DMS79 treated with DMSO at 0.1 percent for 48 hours (cell line): ENCODE results near the gene HBE1.
"Not testable (repeated sequence)": the region's sequence is repeated elsewhere in the genome, so short reads cannot be mapped to it uniquely, and the experiment has no call there.

Experiments
- DNase-seq: peaks from one replicate; lab custom pipeline; 2025; lab: John Stamatoyannopoulos, UW

HBE1 gene

DNA sequence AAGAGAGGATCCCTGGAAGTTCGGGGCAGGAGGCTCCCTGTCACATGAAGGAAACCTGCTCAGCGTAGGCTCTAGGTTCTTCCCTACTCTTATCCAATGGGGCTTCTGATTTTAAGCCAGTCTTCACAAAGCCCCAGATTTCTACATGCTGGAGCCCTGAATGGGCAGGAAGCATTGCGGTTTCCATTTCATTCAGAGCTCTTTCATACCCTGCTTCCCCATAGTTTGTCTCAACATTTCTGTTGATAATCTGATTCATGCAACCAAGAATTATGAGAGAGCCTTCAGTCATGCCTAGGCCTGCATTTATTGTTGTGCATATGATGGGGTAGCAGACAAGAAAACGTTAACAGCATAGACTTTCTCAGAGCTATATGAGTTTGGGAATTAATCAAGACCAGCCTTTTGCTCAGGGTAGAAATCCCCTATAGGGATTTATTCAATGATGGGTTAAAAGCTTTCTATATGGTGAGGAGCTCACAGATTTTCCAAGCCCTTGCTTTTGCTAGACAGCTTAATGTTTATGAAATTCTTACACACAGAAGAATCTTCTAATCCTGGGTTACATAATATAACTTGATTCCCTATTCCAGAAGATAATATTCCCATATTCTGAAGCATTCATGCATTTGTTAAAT, 16.1 kb upstream of the HBE1 start:
- no peak for DNase-seq

DNA sequence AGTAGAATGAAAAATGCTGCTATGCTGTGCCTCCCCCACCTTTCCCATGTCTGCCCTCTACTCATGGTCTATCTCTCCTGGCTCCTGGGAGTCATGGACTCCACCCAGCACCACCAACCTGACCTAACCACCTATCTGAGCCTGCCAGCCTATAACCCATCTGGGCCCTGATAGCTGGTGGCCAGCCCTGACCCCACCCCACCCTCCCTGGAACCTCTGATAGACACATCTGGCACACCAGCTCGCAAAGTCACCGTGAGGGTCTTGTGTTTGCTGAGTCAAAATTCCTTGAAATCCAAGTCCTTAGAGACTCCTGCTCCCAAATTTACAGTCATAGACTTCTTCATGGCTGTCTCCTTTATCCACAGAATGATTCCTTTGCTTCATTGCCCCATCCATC, 14.9 kb upstream of the HBE1 start:
- no peak for DNase-seq

DNA sequence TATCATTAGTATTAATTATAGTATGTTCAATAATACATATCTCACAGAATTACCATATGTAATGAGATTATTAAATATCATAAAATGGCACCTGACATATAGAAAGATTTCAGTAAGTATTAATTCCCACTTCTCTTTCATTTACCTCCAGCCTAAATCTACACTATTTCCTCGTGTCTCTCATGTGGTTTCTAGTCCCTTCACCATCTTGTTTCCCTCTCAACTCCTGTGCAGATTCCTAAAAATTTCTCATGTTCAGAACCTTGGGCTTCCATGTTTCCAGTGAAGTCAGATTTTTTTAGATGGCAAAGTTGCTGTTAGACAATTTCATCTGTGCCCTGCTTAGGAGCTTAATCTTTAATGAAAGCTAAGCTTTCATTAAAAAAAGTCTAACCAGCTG, 14.1 kb upstream of the HBE1 start:
- DNase-seq = no peak

DNA sequence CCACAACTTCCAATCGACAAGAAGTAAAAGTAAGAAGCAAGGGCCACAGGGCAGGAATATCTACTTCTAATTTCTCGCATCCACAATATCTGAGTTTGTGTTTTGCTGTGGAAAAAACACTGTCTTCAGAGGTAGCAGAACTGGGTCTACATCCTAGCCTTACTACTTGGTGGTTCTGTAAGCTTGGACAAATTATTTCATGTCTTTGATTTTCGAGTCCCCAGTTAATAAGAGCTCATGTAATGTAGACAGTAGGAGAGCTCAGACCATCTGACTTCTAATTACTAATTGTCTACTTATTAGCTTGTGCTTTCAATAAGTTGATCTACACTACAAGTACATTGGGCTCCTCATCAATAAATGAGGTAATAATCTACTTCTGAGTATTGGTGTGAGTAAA, 13.3 kb upstream of the HBE1 start:
- DNase-seq = no peak

DNA sequence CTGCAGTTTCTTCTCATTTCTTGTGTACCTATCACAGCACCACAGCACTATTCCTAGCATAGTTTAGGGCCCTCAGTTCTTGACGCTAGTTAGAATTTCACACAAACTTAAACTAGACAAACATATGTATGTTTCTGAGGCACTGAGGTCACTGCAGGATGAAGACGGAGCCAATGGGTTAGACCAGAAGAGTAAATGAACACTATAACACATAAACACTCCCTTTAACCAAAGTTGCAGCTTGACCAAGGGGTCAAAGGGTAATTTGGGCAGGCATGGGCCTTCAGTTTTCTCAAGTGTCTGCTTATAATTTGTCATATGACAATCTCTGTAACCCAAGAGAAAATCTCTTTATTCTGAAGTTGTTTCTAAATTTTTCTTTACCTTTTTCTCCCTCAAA, 12.9 kb upstream of the HBE1 start:
- DNase-seq = no peak

DNA sequence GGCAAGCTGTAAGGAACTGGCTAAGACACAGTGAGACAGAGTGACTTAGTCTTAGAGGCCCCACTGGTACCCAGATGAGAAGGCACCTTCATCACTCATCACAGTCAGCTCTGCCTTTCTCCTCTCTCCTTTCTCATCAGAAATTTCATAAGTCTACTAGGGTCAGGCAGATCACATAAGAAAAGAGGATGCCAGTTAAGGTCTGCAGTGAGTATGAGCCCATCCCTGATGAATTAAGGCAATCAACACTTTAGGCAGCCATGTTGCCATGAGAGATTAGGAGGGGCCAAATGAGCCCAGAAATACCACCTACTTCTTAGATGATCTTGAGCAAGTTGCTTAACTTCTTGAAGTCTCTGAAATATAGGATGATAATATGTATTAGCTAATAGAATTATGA, 11.9 kb upstream of the HBE1 start:
- DNase-seq = no peak

DNA sequence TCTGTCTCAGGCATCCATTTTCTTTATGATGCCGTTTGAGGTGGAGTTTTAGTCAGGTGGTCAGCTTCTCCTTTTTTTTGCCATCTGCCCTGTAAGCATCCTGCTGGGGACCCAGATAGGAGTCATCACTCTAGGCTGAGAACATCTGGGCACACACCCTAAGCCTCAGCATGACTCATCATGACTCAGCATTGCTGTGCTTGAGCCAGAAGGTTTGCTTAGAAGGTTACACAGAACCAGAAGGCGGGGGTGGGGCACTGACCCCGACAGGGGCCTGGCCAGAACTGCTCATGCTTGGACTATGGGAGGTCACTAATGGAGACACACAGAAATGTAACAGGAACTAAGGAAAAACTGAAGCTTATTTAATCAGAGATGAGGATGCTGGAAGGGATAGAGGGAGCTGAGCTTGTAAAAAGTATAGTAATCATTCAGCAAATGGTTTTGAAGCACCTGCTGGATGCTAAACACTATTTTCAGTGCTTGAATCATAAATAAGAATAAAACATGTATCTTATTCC, 10.9 kb upstream of the HBE1 start:
- DNase-seq = no peak

DNA sequence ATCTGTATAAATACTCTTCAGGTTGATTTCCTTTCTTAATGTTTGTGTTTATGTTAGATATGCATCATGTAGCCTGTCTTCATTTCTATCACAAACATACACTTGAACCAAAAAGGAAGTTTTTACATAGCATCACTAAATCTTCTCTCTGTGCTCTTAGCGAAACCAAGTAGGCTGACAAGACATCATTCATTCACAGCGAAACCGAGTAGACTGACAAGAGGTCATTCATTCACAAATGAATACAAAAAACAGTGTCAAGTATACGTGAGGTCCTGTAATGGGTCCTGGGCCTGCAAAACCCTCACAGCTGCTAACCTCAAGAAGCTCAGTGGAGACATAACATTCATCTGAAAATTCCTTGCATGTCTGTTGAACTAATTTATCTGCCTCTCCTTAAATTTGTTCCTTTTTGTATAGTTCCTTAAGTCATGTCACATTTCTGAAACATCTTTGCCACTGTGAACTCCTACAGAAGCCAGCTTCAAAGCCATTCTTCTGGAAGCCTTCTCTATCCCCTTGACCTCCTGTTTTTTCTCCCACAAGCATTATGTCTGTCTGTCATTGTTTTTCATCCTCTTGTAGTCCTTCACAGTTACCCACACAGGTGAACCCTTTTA, 9.8 kb upstream of the HBE1 start:
- no peak for DNase-seq

DNA sequence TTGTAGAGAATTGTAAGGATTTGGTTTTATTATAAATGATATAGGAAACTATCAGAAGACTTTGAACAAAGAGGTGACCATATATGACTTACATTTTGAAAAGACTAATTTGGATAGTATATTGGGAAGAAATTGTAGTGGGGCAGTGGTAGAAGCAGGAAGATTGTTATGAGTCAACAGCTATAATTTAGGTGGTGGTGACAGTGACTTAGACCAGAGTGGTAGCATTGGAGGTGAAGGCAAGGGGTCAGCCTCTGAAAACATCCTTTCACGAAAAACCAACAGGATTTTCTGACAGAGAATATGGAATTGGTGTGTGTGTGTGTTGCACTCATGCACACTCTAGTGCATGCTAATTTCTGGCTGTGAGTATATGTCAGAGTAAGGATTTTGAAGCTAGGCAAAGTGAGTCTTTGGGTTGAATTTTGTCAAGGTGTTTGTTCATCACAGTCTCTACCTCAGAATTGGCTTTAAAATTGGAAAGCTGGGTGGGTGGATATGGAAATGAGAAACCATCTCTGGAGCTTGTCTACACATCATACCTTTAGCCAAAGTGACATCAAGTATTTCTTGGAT, 8.2 kb upstream of the HBE1 start:
- DNase-seq = no peak

DNA sequence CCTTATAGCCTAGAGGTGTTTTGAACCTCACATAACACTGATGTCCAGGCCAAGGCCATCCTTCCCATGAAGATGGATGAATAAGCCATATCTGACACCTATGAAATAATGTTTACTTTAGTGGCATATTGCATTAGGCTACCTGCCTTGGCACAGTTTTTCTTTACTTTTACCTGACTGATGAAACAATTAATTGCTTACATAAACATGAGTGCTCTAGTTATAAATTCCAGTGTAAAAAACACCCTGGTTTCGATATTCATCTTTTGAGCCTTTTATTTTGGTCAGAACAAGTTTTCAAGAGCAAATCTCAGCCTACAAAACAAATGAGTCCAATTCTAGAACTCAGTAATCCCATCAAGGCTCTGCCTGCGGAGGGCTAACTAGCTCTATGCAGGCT, 7.0 kb upstream of the HBE1 start:
- no peak for DNase-seq

DNA sequence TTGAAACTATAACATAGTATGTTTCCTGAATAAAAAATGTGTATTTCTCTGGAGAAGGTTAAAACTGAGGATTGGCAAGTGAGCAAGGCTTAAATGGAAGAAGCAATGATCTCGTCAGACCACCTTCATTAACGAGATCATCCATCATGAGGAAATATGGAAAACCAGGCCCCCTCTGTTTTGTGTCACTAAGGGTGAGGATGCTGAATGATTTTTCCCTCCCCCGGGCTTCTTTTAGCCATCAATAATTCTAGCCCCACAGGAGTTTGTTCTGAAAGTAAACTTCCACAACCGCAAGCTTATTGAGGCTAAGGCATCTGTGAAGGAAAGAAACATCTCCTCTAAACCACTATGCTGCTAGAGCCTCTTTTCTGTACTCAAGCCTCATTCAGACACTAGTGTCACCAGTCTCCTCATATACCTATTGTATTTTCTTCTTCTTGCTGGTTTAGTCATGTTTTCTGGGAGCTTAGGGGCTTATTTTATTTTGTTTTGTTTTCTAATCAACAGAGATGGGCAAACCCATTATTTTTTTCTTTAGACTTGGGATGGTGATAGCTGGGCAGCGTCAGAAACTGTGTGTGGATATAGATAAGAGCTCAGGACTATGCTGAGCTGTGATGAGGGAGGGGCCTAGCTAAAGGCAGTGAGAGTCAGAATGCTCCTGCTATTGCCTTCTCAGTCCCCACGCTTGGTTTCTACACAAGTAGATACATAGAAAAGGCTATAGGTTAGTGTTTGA, 5.8 kb upstream of the HBE1 start:
- DNase-seq = no peak

DNA sequence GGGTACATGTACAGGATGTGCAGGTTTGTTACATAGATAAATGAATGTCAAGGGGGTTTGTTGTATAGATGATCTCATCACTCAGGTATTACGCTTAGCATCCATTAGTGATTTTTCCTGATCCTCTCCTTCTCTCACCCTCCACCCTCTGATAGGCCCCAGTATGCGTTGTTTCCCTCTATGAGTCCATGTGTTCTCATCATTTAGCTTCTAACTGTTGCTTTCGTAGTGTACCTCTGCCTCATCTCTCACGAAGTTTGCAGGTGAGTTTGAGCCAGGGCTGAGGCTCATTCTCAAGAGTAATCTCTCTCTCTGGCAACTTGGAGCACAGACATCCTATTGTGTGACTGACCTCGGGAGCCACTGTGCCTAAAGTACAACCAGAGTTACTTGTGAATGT, 4.7 kb upstream of the HBE1 start:
- no peak for DNase-seq

DNA sequence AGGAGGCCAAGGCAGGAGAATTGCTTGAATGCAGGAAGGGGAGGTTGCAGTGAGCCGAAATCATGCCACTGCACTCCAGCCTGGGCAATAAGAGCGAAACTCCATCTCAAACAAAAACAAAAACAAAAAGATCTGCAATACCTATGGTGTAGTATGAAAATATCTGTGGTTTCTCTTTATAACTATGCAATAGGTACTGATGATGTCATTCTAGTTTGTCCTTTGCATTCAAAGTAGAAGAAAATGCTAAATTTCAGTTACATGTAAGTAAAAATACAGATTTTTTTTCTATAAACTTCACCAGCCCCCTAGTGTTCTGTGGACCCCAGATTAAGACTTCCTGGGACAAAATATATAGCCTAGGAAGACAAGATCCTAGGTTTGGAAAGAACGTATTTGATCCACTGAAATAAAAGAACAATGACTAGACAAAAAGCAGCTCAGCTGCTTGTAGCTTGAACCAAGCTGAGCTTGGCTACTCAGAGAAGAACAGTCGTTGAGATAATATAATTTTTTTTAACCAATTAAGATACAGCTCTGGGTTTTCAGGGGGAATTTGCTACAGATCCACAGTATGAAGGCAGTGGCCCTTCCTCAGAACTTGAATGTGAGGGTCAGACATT, 2.8 kb upstream of the HBE1 start:
- no peak for DNase-seq

DNA sequence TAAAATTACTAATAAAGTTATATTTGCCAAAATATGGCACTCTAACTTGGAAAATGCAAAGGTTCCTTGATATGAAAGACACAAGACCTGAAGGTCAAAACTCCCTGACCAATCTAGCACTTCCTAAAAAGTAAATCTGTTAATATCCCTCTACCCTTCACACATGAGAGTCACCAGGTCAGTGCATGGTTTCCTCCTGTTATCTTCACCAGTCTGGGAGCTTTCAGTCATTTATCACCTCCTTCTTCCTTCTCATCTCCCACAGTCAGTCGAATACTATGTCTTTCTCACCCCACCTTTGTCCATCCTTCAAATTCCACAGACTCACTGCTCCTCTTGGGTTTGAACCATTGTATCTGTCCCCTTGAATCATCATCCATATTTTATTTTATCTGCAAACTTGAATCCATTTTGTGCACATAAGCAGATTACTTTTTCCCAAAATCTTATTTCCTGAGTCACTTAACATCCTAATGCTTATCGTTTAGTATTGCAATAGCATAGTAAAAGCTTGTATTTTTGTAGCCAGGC, 2.6 kb downstream of the HBE1 start:
- DNase-seq = no peak

DNA sequence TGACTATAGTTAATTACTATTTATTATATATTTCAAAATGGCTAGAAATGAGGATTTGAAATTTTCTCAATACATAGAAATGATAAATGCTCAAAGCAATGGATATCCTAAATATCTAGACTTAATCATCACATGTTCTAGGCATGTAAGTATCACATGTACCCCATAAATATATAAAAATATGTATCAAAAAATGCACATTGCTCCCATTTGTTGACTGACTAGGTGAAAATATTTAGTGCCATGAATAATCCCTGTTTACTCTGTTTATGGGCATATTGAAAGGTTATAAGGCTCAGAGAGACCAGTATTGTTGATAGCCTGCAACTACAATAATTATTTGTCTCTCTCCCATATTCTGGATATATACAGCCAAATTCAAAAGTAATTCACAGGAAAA, 3.1 kb downstream of the HBE1 start:
- no peak for DNase-seq

DNA sequence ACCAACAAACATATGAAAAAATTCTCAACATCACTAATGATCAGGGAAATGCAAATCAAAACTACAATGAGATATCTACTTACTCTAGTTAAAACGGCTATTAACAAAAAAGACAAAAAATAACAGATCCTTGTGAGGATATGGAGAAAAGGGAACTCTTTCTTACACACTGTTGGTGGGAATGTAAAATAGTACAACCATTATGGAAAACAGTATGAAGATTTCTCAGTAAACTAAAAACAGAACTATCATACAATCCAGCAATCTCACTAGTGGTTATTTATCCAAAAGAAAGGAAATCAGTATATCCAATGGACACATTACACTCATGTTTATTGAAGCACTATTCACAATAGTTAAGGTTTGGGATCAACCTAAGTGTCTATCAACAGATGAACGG, 3.9 kb downstream of the HBE1 start:
- DNase-seq = no peak

DNA sequence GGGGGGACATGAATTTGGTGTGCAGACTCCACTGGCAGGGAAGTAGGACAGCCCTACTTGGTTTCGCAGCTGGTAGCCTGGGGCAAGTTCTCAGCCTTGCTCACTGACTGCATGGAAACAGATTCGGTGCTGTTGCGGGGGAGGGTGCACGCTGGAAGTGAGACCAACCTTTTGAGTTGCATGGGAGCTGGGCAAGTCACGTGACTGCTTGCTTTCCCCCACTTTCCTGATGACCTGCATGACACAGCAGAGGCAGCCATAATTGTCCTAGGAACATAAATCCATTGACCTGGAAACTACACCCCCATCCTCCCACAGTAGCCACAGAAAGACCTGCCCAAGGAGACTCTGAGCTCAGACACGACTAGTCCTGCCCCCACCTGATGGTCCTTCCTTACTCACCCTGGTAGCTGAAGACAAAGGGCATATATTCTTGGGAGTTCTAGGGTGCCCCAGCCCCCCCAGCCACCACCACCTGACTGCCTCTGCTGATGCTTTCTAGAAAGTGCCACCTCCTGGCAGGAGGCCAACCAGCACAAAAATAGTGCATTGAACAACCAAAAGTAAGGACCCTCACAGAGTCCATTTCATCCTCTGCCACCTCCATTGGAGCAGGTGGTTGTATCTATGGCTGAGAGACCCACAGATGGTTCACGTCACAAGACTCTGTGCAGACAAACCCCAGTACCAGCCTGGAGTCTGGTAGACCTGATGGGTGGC, 11.0 kb downstream of the HBE1 start:
- DNase-seq = no peak

DNA sequence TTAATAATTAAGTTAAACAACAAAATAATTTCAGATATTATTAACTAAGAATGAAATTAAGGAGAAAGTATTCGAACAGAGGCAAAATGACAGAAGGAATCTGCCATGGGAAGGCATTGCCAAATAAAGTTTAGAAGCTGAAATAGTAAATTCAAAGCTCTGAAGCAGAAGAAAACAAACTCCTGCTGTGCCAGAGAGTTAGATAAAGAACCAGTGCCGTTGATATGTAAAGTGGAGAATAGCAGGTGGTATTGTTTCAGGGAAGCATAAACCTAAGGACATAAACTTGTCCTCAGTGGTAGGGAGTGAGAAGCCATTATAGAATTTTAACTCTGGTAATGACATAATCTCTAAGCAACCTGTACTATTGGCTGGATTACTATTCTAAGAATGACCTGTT, 12.4 kb downstream of the HBE1 start:
- DNase-seq = no peak

DNA sequence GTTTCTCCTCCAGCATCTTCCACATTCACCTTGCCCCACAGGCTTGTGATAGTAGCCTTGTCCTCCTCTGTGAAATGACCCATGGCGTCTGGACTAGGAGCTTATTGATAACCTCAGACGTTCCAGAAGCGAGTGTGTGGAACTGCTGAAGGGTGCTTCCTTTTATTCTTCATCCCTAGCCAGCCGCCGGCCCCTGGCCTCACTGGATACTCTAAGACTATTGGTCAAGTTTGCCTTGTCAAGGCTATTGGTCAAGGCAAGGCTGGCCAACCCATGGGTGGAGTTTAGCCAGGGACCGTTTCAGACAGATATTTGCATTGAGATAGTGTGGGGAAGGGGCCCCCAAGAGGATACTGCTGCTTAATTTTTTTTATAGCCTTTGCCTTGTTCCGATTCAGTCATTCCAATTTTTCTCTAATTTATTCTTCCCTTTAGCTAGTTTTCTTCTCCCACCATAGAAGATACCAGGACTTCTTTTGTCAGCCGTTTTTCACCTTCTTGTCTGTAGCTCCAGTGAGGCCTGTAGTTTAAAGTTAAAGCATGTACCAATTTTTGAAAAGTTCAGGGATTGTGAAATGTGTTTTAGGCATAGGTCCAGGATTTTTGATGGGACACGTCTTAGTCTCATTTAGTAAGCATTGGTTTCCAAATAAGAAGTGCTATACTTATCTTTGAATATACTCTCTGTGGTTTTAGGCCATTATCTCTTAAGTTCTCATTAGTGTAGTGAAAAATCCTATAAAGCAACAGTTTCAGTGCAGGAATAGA, 14.9 kb downstream of the HBE1 start, which contains the start of gene HBG2:
HBG2 (minus strand) TSS at position 136 of the 768 bp plus-strand sequence; CDS start at position 83, 53 bp downstream.
- DNase-seq = not testable (repeated sequence)

DNA sequence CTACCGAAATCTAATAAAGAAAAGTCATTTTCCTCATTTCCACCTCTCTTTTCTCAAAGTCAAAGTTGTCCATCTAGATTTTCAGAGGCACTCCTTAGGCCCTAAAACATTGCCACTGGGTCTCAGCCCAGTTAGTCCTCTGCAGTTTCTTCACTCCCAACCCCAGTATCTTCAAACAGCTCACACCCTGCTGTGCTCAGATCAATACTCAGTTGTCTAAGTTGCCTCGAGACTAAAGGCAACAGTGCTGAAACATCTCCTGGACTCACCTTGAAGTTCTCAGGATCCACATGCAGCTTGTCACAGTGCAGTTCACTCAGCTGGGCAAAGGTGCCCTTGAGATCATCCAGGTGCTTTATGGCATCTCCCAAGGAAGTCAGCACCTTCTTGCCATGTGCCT, 15.7 kb downstream of the HBE1 start:
- not testable (repeated sequence) for DNase-seq

DNA sequence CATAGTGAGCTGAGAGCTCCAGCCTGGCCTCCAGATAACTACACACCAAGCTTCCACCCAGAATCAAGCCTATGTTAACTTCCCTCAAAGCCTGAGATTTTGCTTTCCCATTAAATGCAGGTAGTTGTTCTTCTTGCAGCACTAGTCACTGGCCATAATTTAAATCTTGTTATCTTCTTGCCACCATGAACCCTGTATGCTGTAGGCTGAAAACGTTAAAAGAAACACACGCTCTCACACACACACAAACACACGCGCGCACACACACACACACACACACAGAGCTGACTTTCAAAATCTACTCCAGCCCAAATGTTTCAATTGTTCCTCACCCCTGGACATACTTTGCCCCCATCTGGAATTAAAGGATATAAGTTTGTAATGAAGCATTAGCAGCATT, 16.3 kb downstream of the HBE1 start:
- not testable (repeated sequence) for DNase-seq
